Epithelial cell of esophagus (primary cell): ENCODE data around the gene IQGAP1.
"Not testable (repeated sequence)": the region's sequence is repeated elsewhere in the genome, so short reads cannot be mapped to it uniquely, and the experiment has no call there.

Experiments used
- DNase-seq: peaks from one replicate; pipeline ENCODE4 v3.0.0; 2010; ENCODE audit warnings: low read depth
- H3K4me3 ChIP-seq: 2 replicates; pipeline ENCODE4 v1.5.1; 2011; ENCODE audit warnings: mild to moderate bottlenecking, low read length, control low read depth
- CTCF ChIP-seq: IDR thresholded peaks from 2 replicates; pipeline ENCODE4 v1.5.1; 2011; ENCODE audit warnings: low read depth, mild to moderate bottlenecking, low read length, control low read depth, inconsistent platforms; ENCODE audit not compliant: insufficient read depth; ENCODE audit errors: missing control alignments

IQGAP1 gene

GRCh38 chr15:90411176-90411575 is 23.1 kb downstream of the IQGAP1 start:
- no peak overlapping the region for H3K4me3 ChIP-seq
- DNase-seq = no peak
- TF ChIP-seq CTCF = no peak

- peak overlapping the region; percentile 10 for H3K4me3 ChIP-seq
- peak; percentile 94 for DNase-seq
Observed at GRCh38 chr15:90412356-90413194, 24.5 kb downstream of the IQGAP1 start.

GRCh38 chr15:90413411-90414379 is 25.7 kb downstream of the IQGAP1 start:
- TF ChIP-seq CTCF = no peak
- peak overlapping the region; percentile 10 for H3K4me3 ChIP-seq
- peak; percentile 55 for DNase-seq

More at GRCh38 chr15:90412356-90413194, 24.5 kb downstream of the IQGAP1 start:
- TF ChIP-seq CTCF = no peak

GRCh38 chr15:90414408-90415028 is 26.5 kb downstream of the IQGAP1 start:
- peak overlapping the region; percentile 30 for H3K4me3 ChIP-seq
- no peak for TF ChIP-seq CTCF
- peak; percentile 91 for DNase-seq

GRCh38 chr15:90416052-90416451 is 28.0 kb downstream of the IQGAP1 start:
- DNase-seq, H3K4me3 ChIP-seq: not testable (repeated sequence)

GRCh38 chr15:90418627-90419026 is 30.6 kb downstream of the IQGAP1 start:
- TF ChIP-seq CTCF = no peak
- no peak for DNase-seq
- H3K4me3 ChIP-seq = no peak overlapping the region

- no peak overlapping the region for H3K4me3 ChIP-seq
- no peak for TF ChIP-seq CTCF
- no peak for DNase-seq
Observed at GRCh38 chr15:90419206-90419605, 31.2 kb downstream of the IQGAP1 start.
